ENCODE measurements around the gene SLC26A8. TPM values are rescaled to one million over a fixed set of nuclear protein-coding genes. Genes with fewer than 3 reads are reported as not detected.
A peak's percentile ranks its signal among the peaks of the same experiment; 100 is the strongest.

SLC26A8 gene
- total RNA-seq, 3 donors from 2014 or later = 0.29 to 0.48 TPM; not detected in 1

DNA sequence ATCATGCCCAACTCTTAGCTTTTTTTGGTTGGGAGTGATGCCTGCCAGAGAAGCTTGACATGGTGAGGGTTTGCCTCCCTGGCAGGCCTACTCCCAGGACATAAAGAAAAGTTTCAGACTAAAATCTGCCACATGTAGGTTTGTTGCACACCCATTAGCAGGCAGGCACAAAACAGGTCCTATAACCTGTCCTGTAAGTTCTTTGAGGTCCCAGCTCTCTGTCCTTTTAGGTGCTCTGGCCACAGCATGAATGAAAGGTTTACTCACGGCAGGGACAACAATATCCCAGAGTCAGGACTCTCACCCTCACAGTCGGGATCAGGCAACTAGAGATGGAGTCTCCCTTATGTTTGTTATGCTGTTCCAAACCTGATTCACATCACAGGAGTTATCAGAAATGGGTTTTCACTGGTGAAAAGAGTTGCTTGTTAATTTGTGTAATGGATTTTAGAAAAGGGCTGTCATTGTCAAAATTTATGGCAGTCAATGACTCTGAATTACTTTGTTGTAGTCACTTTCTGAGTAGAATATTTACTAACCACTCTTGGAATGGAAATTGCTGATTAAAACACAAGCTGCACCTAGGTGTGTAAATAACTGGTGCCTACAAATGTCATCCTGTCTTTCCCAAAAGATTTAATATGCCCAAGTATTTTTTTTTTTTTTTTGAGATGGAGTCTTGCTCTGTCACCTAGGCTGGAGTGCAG lies 97.8 kb downstream of the SLC26A8 start:
- no peaks in the 10 kb centered on the region for H3K4me1 ChIP-seq
- H3K27ac ChIP-seq = no peak overlapping the region
- H3K36me3 ChIP-seq = no peaks in the 10 kb centered on the region
- TF ChIP-seq POLR2AphosphoS5 (IDR thresholded peaks at IDR 0.05) (no peak), POLR2A (IDR thresholded peaks at IDR 0.05) (no peak)
- TF ChIP-seq, protein P1, sequence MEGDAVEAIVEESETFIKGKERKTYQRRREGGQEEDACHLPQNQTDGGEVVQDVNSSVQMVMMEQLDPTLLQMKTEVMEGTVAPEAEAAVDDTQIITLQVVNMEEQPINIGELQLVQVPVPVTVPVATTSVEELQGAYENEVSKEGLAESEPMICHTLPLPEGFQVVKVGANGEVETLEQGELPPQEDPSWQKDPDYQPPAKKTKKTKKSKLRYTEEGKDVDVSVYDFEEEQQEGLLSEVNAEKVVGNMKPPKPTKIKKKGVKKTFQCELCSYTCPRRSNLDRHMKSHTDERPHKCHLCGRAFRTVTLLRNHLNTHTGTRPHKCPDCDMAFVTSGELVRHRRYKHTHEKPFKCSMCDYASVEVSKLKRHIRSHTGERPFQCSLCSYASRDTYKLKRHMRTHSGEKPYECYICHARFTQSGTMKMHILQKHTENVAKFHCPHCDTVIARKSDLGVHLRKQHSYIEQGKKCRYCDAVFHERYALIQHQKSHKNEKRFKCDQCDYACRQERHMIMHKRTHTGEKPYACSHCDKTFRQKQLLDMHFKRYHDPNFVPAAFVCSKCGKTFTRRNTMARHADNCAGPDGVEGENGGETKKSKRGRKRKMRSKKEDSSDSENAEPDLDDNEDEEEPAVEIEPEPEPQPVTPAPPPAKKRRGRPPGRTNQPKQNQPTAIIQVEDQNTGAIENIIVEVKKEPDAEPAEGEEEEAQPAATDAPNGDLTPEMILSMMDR (IDR thresholded peaks at IDR 0.05) = no peak
- no peaks in the 10 kb centered on the region for H3K27me3 ChIP-seq
- H3K4me3 ChIP-seq = no peak overlapping the region
- H3K9me3 ChIP-seq = no peaks in the 10 kb centered on the region
- DNase-seq (ENCODE audit: low spot score in 2 of 2) = no peak
- intact Hi-C loops (cut with DNase I; ENCODE audit: low total_unique reads) = no loop called here

DNA sequence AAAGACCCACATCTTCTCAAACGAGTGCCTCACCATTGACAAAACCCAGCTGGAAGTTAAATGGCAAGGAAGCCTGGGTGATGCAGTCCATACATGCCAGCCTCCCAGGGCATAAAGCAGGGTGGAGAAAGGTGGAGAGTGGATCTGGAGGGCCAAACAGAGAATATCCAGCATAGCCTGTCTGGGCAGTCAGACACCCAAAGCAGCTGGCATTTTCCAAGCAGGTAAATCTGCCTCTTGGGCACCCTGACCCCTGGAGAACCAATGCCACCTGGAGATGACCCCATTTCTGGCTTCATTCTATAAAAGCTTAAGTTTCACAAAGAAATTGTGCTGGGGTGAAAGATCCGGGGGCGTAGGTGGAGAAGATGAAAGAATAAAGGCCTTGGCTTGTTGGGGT lies 98.5 kb downstream of the SLC26A8 start:
- TF ChIP-seq, protein P1 (IDR thresholded peaks at IDR 0.05) = no peak
- no peak for TF ChIP-seq POLR2AphosphoS5 (IDR thresholded peaks at IDR 0.05)
- TF ChIP-seq POLR2A (IDR thresholded peaks at IDR 0.05) = no peak
- Histone ChIP-seq H3K9me3 (no peaks in the 10 kb centered on the region), H3K4me3 (no peak overlapping the region), H3K4me1 (no peaks in the 10 kb centered on the region), H3K36me3 (no peaks in the 10 kb centered on the region), H3K27ac (no peak overlapping the region), H3K27me3 (no peaks in the 10 kb centered on the region)
- DNase-seq (ENCODE audit: low spot score in 2 of 2) = no peak
- intact Hi-C loops (cut with DNase I; ENCODE audit: low total_unique reads) = no loop called here

DNA sequence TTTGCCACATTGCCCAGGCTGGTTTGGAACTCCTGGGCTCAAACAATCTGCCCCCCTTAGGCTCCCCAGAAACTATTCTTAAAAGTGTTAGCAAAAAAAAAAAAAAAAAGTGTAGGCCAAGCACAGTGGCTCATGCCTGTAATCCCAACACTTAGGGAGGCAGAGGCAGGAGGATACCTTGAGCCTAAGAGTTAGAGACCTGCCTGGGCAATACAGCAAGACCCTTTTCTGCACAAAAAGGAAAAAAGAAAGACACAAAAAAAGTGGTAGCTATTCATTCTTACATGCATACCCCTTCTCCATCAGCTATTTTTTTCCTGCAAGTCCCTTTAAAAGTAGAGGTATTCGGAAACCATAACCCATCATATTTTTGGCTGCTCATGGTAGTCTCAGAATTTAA lies 100.3 kb downstream of the SLC26A8 start:
- DNase-seq (ENCODE audit: low spot score in 2 of 2) = no peak
- H3K27ac ChIP-seq = no peak overlapping the region
- no peaks in the 10 kb centered on the region for H3K36me3 ChIP-seq
- H3K9me3 ChIP-seq = no peaks in the 10 kb centered on the region
- H3K27me3 ChIP-seq = no peaks in the 10 kb centered on the region
- no peak overlapping the region for H3K4me3 ChIP-seq
- TF ChIP-seq POLR2A (IDR thresholded peaks at IDR 0.05) = no peak
- TF ChIP-seq, protein P1 (IDR thresholded peaks at IDR 0.05) = no peak
- no peak for TF ChIP-seq POLR2AphosphoS5 (IDR thresholded peaks at IDR 0.05)
- H3K4me1 ChIP-seq = peaks cover 0 to 3% of the 10 kb centered on the region in 2 donors
- intact Hi-C loops (cut with DNase I; ENCODE audit: low total_unique reads) = no loop called here

DNA sequence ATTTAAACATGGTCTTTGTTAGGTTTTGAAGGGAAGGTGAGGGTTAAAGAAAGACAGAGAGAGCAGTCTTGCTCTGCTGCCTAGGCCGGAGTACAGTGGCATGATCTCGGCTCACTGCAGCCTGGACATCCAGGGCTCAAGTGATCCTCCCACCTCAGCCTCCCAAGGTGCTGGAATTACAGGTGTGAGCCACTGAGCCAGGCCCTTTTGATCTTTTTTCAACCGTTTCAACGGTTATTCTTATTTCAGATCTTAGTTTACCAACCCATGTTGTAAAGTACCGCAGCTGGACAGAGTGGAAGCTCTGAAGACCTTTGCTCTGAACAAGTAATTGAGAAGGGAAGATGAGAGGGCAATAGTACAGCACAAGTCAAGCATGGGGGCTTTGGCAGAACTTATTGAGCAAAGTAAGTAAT lies 102.3 kb downstream of the SLC26A8 start:
- intact Hi-C loops (cut with DNase I; ENCODE audit: low total_unique reads) = no loop called here
- H3K27me3 ChIP-seq = no peaks in the 10 kb centered on the region
- H3K9me3 ChIP-seq = no peaks in the 10 kb centered on the region
- H3K27ac ChIP-seq = no peak overlapping the region
- TF ChIP-seq, protein P1 (IDR thresholded peaks at IDR 0.05) = no peak
- TF ChIP-seq POLR2A (IDR thresholded peaks at IDR 0.05) (no peak), POLR2AphosphoS5 (IDR thresholded peaks at IDR 0.05) (no peak)
- no peaks in the 10 kb centered on the region for H3K36me3 ChIP-seq
- no peak overlapping the region for H3K4me3 ChIP-seq
- no peak for DNase-seq (ENCODE audit: low spot score in 2 of 2)
- peaks cover 0 to 3% of the 10 kb centered on the region in 2 donors for H3K4me1 ChIP-seq

DNA sequence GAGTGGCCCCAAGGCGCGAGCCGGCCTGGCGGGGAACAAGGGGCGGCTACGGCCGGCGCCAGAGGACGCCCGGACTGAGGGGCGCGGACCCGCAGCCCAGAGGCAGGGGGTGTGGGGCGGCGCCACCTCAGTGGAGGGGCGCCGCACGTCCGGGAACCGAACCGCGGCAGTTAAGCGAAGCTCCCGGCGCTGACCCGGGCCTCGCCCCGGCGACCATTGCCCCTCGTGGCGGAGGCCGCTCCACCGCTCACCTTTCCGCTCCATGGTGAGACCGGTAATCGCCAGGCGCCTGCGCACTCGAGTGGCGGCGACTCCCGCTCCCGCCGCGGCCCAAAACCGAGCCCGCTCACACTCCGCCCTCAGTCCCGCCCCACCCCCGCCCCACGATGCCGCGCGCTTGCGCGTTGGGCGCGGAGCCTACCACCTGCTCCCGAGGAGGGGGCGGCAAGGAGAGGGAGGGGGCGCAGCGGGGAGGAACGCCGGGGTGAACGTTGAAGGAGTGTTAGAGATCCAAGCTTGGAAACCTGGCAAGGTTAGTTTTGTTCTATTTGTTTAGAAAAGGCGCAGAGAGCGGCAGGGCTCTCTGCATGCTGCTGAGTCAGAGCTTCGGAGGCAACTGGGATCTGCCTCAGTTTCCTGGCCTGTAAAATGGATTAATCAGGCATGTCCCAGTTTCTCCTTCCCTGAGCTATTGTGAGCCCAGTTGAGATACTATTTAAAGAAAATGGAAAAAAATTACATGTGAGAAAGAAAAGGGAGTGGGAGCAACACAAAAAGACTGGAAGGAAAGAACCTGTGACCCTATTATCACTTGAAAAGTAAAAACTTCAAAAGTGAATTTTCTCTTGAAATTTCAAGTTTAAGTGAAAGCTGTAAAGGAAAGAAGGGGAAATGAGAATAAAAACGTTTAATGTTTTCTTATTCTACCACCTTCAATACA lies 103.4 kb downstream of the SLC26A8 start, which contains the start of gene SRPK1:
SRPK1 (minus strand) TSS at position 306 of the 940 bp plus-strand sequence; CDS start at position 264, 42 bp downstream.
- Histone ChIP-seq H3K27me3 (no peaks in the 10 kb centered on the region), H3K9me3 (no peaks in the 10 kb centered on the region), H3K4me1 (peaks cover 0 to 3% of the 10 kb centered on the region in 2 donors), H3K36me3 (no peaks in the 10 kb centered on the region), H3K4me3 (peak within 1 kb of the TSS; percentile 78 to 80 (median 78)), H3K27ac (peak within 1 kb of the TSS; percentile 81 to 86)
- DNase-seq (ENCODE audit: low spot score in 2 of 2) = peak; percentile 74 to 87
- intact Hi-C loops (cut with DNase I; ENCODE audit: low total_unique reads) = no loop called here
- TF ChIP-seq POLR2AphosphoS5 (IDR thresholded peaks at IDR 0.05) = peak in 1 of 3 donors; percentile 23
- peak; percentile 29 for TF ChIP-seq POLR2A (IDR thresholded peaks at IDR 0.05)
- TF ChIP-seq, protein P1 (IDR thresholded peaks at IDR 0.05) = no peak

All from breast epithelium (tissue), 4 donors.